Measurements from ENCODE around the gene WDFY2.

The WDFY2 gene

DNA sequence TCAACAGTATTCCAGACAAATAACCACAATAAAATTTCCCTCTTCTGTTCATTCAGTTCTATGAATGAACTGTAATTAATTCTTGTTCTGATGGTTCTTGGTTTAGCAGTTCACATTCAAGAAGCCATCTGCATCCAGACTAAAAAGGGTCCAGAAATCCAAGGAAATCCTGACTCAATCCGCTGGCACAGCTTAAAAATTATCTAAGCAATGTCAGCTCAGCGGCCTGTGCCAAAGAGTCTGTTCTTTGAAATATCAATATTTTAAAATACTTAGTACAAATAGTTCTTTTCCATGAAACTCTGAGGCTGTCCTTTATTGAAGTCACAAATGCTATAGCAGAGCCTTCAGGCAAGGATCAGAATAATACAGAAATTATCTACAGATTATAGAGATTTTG is 162.5 kb downstream of the WDFY2 start:
- no peak for DNase-seq

DNA sequence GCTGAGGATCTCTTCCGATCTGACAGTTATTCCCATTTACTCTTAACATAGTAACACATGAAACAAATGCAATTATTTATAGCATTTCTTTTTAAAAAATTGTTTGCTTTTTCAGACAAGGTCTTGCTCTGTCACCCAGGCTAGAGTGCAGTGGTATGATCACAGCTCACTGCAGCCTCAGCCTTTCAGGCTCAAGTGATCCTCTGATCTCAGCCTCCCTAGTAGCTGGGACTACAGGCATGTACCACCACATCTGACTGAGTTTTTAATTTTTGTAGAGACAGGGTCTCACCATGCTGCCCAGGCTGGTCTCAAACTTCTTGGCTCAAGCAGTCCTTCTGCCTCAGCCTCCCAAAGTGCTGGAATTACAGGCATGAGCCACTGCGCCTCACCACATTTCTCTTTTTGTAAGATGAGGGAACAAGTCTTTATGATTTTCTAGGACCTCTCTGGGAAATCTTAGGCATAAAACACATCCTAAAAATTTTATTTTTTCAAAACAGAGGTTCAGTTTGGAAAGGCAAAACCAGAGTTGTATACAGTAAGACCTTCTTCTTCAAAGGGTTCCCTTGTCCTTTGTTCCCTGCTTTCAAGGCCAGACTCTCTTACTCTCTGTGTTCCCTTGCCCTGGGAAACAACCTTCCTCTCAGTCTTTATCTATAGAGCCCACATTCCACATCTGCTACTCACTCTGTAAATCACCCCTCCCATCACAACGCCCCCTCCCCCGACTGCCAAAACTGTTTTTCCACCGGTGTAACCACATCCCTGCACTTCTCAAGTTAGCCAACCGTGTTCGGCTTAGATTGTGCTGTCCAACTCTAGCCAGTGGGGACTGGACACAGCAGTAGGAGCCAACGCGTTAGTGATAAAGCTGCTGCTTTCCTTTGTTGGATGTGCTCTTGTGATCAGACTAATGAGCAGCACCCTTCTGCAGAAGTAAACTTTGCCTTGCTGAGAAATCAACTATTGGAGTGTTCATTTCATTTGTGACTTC is 163.5 kb downstream of the WDFY2 start:
- DNase-seq, result no peak

DNA sequence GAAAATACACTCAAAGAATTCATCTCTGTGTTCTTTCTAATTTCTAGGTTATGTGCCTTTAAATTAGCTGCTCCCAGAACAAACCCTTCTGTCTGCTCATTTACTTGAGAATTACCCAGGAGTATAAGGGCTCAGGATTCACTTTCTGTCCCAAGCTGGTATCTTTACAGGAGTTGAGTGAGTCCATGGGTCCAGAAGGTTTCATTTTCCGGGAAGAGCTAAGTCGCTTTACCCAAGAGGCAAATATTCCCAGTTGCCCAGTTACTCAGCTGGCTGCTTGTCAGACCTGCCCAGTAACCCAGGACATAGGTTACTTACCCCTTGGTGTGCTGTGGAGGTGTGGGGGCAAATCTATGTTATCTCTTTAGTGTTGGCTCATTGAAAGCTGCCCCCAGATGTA is 172.4 kb downstream of the WDFY2 start:
- DNase-seq, result no peak

DNA sequence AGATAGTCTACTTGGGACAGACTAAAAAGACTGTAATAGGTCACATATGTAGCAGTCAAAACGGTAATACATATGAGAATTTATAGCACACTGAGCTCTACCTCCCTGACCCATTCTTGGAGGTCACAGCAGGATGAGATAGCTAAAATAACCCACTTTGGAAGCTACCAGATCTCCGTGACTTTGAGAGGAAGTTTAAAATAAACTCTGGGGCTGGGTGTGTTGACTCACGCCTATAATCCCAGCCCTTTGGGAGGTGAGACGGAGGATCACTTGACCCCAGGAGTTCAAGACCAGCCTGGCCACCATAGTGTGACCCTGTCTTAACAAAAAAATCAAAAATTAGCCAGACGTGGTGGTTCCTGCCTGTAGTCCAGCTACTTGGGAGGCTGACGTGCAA is 174.4 kb downstream of the WDFY2 start:
- DNase-seq, result no peak

DNA sequence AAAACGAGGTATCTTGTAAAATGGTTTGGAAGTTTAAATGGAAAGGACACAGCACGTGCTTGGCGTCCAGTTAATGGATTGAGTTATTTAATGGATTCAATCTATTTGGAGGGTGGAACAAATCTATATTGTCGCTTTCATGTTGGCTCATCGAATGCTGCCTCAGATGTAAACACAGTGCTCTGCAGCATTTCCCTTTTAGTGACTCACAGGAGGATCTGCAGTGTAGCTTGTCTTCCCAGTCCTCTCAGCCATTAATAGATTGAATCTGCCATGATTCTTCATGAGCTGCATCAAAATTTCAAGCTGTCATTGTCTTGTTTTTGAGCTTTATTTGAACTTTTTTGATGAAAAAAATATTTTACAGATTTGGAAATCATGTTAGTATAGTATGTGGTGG is 175.0 kb downstream of the WDFY2 start:
- no peak for DNase-seq

GRCh38 chr13:51760592-51760991 is 176.3 kb downstream of the WDFY2 start:
- no peak for DNase-seq

DNA sequence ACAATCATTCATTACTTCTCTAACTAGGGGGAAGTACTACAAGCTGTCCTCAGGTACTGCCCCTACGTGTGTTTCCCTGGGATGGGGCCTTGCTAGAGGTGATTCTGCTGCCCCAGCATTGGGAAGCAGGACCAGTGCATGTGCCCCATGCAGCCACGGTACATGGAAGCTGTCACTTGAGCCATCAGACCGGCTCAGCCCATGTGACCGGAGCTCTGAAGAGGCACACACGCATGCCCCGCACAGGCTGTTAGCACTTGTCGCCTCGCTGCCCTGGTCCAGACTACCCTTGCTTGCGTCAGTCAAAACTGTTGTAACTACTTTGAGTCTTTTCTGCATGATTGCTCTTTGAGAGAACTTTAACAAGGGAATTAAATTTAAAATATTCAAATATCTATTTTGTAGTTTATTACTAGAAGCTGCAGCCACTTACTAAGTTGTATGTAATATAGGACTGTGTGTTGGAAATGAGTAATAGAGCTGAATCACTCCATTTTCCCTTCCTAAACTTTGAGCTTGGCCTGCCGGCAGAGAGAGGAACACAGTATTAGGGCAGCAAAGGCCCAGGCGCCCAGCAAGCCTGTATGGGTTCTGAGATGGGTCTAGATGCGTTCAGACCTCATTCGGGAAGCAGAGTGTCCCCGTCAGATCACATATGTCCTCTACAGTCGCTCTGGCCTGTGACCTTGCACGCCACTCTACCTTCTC is 177.5 kb downstream of the WDFY2 start:
- no peak for DNase-seq

GRCh38 chr13:51763486-51763885 is 179.2 kb downstream of the WDFY2 start:
- no peak for DNase-seq

DNA sequence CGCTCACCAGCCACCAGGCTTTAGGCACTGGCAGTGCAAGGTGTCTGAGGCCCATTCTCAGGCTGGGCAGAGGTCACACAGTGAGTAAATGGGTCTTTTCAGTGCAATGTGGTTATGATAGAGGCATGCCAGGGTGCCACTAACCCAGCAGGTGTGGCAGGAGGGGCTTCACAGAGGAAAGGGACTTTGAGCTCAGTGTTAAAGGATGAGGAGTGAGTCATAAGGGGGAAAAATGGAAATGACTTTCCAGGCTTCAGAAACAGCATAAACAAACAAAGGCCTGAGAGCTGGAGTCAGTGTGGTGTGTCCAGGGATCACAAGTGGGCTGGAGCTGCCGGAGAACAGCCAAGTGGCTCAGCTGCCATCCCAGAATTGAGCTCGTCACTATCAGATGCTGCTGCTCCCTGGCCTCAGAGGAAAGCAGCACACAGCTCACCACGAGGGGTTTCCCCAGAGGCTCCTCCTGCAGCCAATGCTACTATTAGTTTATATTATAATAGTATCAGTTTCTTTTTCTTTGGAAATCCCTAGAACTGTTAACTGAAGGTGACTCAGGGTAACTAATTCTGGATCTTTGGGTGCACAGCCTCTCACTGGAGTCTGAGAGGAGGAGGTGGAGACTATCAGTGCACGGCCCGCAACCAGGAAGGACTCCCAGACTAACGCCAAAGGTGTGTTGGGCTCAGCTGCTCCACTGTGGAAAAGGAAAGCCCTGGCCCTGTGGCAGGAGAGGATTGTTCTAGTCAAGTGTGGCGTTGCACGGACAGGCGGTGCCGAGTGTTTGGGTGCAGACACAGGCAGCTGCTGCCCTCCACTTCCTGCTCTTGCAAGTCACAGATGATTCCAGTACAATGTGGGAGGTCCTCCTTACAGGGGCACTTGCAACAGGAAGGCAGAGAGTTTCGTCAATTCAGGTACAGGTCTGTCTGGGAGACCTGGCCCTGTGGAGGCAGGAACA is 180.2 kb downstream of the WDFY2 start:
- peak; percentile 37 for DNase-seq

- no peak for DNase-seq
Observed at GRCh38 chr13:51765142-51765515, 180.9 kb downstream of the WDFY2 start.

- no peak for DNase-seq
Observed at GRCh38 chr13:51767100-51767499, 182.8 kb downstream of the WDFY2 start.

GRCh38 chr13:51768378-51768921 is 184.2 kb downstream of the WDFY2 start:
- no peak for DNase-seq

GRCh38 chr13:51768976-51769375 is 184.7 kb downstream of the WDFY2 start:
- no peak for DNase-seq

DNA sequence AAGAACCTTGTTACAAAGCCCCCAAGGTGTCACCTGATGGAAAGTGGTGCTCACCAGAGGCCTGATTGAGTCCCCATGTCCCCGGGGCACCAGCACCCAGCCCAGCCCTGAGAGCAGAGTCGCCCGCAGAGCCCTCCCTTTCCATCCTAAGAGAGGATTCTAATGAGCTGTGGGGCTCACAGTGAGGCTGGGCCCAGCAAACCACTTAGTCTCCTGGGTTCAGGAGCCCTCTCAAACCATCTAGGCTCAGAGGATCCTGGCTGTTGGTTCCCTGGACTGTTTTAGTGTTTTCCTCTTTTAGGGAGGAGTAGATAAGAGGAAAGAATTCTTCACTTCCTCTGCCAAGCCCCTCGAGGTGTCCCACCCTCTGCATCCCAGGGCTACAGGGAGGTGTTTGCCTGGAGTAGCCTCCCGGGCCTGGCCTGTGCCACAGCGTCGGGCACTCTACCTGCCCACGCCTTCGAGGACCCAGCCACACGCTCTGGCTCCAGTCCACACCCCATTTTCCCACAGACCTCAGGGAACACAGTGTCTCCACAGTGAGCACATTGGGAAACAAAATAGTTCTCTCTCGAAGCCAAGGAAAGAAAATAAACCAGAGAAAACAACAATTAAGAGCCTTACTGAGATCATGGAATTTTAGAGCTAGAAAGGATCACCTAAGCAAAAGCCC is 185.3 kb downstream of the WDFY2 start:
- no peak for DNase-seq

DNA sequence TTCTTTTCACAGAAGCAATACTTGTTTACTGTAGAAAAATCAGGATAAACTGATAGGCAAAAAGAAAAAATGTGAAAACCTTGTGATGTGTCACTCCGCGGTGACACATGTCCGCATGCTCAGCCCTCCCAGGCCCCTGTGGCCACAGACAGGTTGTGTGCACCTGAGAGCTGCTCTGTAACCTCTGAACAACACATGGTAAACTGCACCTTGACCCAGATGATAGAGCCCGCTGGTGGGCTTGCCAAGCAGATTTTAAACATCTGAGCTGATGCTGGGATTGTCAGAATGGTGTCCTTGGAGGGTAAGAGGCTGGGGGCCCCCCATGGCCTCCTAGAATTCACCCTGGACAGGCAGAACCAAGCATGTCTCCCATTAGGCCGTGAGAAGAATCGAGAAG is 185.9 kb downstream of the WDFY2 start:
- DNase-seq, result no peak

- no peak for DNase-seq
Observed at GRCh38 chr13:51770681-51771417, 186.6 kb downstream of the WDFY2 start.

DNA sequence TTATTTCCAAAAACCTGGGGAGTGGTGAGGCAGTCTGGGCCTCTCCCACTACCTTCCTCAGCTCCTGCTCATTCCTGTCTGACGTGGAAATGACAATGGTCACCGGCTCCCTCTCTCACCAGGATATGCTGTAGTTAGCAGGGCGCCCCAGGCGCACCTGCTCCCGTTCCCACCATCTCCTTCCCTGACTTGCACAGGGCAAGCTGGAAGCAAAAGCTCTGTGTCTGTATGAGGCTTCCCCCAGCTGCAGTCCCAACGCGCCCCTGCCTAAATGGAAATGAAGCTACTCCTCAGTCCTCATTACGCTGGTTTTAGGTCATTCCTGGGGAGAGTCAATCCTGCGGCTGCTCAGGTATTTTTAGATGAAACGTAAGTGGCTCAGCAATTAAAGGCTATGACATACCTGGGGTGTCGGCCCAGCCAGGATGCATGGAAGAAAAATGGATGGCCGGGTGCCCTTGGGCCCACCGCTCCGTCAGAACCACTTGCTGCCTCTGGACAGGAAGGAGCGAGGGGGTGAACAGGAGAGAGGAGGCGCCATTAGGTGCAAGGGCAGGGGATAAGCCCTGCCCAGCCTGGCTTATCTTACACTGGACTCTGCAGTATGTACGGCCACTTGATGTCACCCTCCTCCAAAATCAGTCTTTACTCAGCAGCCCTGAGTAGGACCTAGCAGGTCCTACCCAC is 187.3 kb downstream of the WDFY2 start:
- no peak for DNase-seq

GRCh38 chr13:51772105-51772455 is 187.8 kb downstream of the WDFY2 start:
- no peak for DNase-seq

GRCh38 chr13:51772781-51773180 is 188.5 kb downstream of the WDFY2 start:
- DNase-seq, result no peak

GRCh38 chr13:51773515-51773914 is 189.3 kb downstream of the WDFY2 start:
- no peak for DNase-seq

DNA sequence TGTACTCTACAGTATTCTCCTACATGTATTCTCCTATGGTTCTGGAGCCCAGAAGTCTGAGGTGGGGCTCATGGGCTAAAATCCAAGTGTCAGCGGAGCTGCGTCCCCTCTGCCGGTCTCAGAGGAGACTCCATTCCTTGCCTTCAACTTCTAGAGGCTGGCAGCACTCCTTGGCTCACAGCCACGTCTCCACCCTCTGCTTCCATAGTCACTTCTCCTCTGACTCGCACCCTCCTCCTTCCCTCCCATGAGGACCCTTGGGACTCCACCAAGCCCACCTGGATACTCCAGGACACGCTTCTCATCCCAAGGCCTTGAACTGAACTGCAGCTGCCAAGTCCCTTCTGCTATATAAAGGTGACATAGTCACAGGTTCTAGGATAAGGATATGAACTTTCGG is 191.9 kb downstream of the WDFY2 start:
- no peak for DNase-seq

All from T-helper 9 cell (primary cell).